GM23338 (cell line): ENCODE data around the gene HRC. TPM values are rescaled to one million over a fixed set of nuclear protein-coding genes. Genes with fewer than 3 reads are reported as not detected.

ENCODE experiments used
- ATAC-seq: fragments of 200-7000 bp; cut with Tn5 transposase; 3 replicates; pipeline ENCODE4 v1.9.1; 2020
- DNase-seq: peaks from one replicate; pipeline ENCODE4 v3.0.0-alpha.2; 2015; ENCODE audit warnings: low spot score
- H2AFZ ChIP-seq: fragments of 200-600 bp; sonication (generic); 2 replicates; pipeline ENCODE4 v1.8.0; 2016; ENCODE audit warnings: antibody characterized with exemption, mild to moderate bottlenecking, moderate library complexity
- H3F3A ChIP-seq: fragments of 200-600 bp; sonication (generic); replicated peaks from 2 replicates; pipeline ENCODE4 v1.8.0; 2017; ENCODE audit warnings: antibody characterized with exemption, mixed run types, low read depth
- H3K27ac ChIP-seq: fragments of 200-600 bp; sonication (generic); 2 replicates; pipeline ENCODE4 v1.6.1; 2016; ENCODE audit warnings: low read depth
- H3K27me3 ChIP-seq: fragments of 200-600 bp; sonication (generic); 2 replicates; pipeline ENCODE4 v1.8.0; 2016; ENCODE audit warnings: mild to moderate bottlenecking, mixed run types, moderate library complexity; ENCODE audit not compliant: insufficient read depth
- H3K36me3 ChIP-seq: fragments of 200-600 bp; sonication (generic); 2 replicates; pipeline ENCODE4 v1.8.0; 2016; ENCODE audit warnings: mild to moderate bottlenecking; ENCODE audit not compliant: insufficient read depth
- H3K4me1 ChIP-seq: fragments of 200-600 bp; sonication (generic); 2 replicates; pipeline ENCODE4 v1.8.0; 2016; ENCODE audit warnings: mild to moderate bottlenecking, moderate library complexity; ENCODE audit not compliant: insufficient read depth
- H3K4me2 ChIP-seq: fragments of 200-600 bp; sonication (generic); 2 replicates; pipeline ENCODE4 v1.7.1; 2017; ENCODE audit warnings: mixed run types
- H3K4me3 ChIP-seq: fragments of 200-600 bp; sonication (generic); 2 replicates; pipeline ENCODE4 v1.6.1; 2016; ENCODE audit warnings: mixed run types
- H3K79me2 ChIP-seq: fragments of 200-600 bp; sonication (generic); replicated peaks from 2 replicates; pipeline ENCODE4 v1.8.0; 2017; ENCODE audit warnings: mild to moderate bottlenecking; ENCODE audit not compliant: insufficient read depth
- H3K9me2 ChIP-seq: fragments of 200-600 bp; sonication (generic); 2 replicates; pipeline ENCODE4 v1.8.0; 2017; ENCODE audit not compliant: insufficient read depth
- H4K20me1 ChIP-seq: fragments of 200-600 bp; sonication (generic); replicated peaks from 2 replicates; pipeline ENCODE4 v1.8.0; 2017; ENCODE audit warnings: mild to moderate bottlenecking; ENCODE audit not compliant: insufficient read depth
- H3K27ac Mint-ChIP-seq: 2 replicates; pipeline ENCODE4 v1.8.0; 2020; ENCODE audit warnings: inconsistent platforms, mild to moderate bottlenecking, moderate library complexity, mixed read lengths
- H3K27me3 Mint-ChIP-seq: 3 replicates; pipeline ENCODE4 v1.8.0; 2022; ENCODE audit warnings: low read depth, mild to moderate bottlenecking, moderate library complexity, mixed read lengths, inconsistent platforms; ENCODE audit not compliant: insufficient read depth, poor library complexity
- H3K36me3 Mint-ChIP-seq: 3 replicates; pipeline ENCODE4 v1.8.0; 2021; ENCODE audit warnings: low read depth, mild to moderate bottlenecking, inconsistent platforms, moderate library complexity, mixed read lengths
- H3K4me1 Mint-ChIP-seq: 3 replicates; pipeline ENCODE4 v1.8.0; 2020; ENCODE audit warnings: mild to moderate bottlenecking, inconsistent platforms, mixed read lengths
- H3K4me3 Mint-ChIP-seq: 3 replicates; pipeline ENCODE4 v1.8.0; 2021; ENCODE audit warnings: moderate library complexity, mild to moderate bottlenecking, inconsistent platforms, mixed read lengths
- H3K9me3 Mint-ChIP-seq: 3 replicates; pipeline ENCODE4 v1.8.0; 2020; ENCODE audit warnings: moderate library complexity, mild to moderate bottlenecking, inconsistent platforms, mixed read lengths
- CREB1 ChIP-seq: fragments of 250-450 bp; sonication (Bioruptor Pico); IDR thresholded peaks from 2 replicates; pipeline ENCODE4 v1.5.0; 2020; ENCODE audit warnings: low read depth, mild to moderate bottlenecking, moderate library complexity
- ETS1 ChIP-seq: IDR thresholded peaks from 2 replicates; pipeline ENCODE4 v1.6.1; 2016; ENCODE audit warnings: antibody characterized with exemption
- EZH2 ChIP-seq: fragments of 200-600 bp; sonication (generic); IDR thresholded peaks from one replicate; pipeline ENCODE4 v1.8.0; 2017; ENCODE audit warnings: antibody characterized with exemption, mild to moderate bottlenecking, low read depth; ENCODE audit not compliant: unreplicated experiment
- EZH2phosphoT487 ChIP-seq: fragments of 200-600 bp; sonication (generic); IDR thresholded peaks from one replicate; pipeline ENCODE4 v1.8.1; 2018; ENCODE audit warnings: antibody characterized with exemption; ENCODE audit not compliant: unreplicated experiment
- JUNB ChIP-seq: IDR thresholded peaks from one replicate; pipeline ENCODE4 v1.6.1; 2016; ENCODE audit warnings: antibody characterized with exemption; ENCODE audit not compliant: unreplicated experiment
- POLR2AphosphoS5 ChIP-seq: IDR thresholded peaks from 2 replicates; pipeline ENCODE4 v1.6.1; 2016; ENCODE audit warnings: antibody characterized with exemption, low read depth
- REST ChIP-seq: IDR thresholded peaks from one replicate; pipeline ENCODE4 v1.6.1; 2018; ENCODE audit warnings: antibody characterized with exemption; ENCODE audit not compliant: unreplicated experiment
- STAT1 ChIP-seq: IDR thresholded peaks from one replicate; pipeline ENCODE4 v1.6.1; 2016; ENCODE audit warnings: antibody characterized with exemption; ENCODE audit not compliant: unreplicated experiment
- ZNF114 ChIP-seq: fragments of 250-450 bp; sonication (Bioruptor Pico); IDR thresholded peaks from 2 replicates; pipeline ENCODE4 v1.5.0; 2020; ENCODE audit warnings: mild to moderate bottlenecking, moderate library complexity
- ZNF331 ChIP-seq: fragments of 250-450 bp; sonication (Bioruptor Pico); IDR thresholded peaks from 2 replicates; pipeline ENCODE4 v1.5.0; 2020; ENCODE audit warnings: low read depth, mild to moderate bottlenecking, moderate library complexity
- polyA plus RNA-seq: library from polyadenylated mRNA; unstranded; fragments of >200 nt; fragmentation: Nextera tagmentation; extraction: Ambion mirVana; gene quantifications from 2 replicates; pipeline ENCODE4 v1.2.1, GENCODE V29; 2016
- total RNA-seq: library from RNA; depleted of rRNA; stranded (reverse); fragments of >200 nt; shearing (Covaris generic); gene quantifications from 2 replicates; pipeline ENCODE4 v1.2.3, GENCODE V29; 2014
- TF ChIP-seq, protein P1 (sequence below), 2 experiments: fragments of 200-600 bp in 1 of 2; sonication (generic) in 1 of 2; conservative IDR thresholded peaks; 2 replicates each; pipeline versions ENCODE4 v1.5.1 to v1.6.1; 2016 to 2017; ENCODE audit warnings: antibody characterized with exemption in 2 of 2, low read depth in 2 of 2, mild to moderate bottlenecking in 2 of 2, moderate library complexity in 1 of 2

The HRC gene
- total and polyA plus RNA-seq, 2 experiments from 2014 or later: 1.4 to 2.0 TPM

- Mint-ChIP-seq H3K27ac (no peak overlapping the region), H3K4me1 (peaks cover 24% of the 10 kb centered on the region), H3K9me3 (no peaks in the 10 kb centered on the region; the same call in 2 of the 3 replicates), H3K4me3 (no peak overlapping the region), H3K36me3 (peaks cover 30% of the 10 kb centered on the region), H3K27me3 (peaks cover 29% of the 10 kb centered on the region)
- Histone ChIP-seq H3F3A (peaks cover 22% of the 10 kb centered on the region), H3K27me3 (peaks cover 5% of the 10 kb centered on the region; the same call in 1 of the 2 replicates), H3K79me2 (no peaks in the 10 kb centered on the region), H3K4me2 (no peak overlapping the region), H3K4me1 (peaks cover 4% of the 10 kb centered on the region; the same call in 1 of the 2 replicates), H4K20me1 (peaks cover 20% of the 10 kb centered on the region; the same call in 1 of the 2 replicates), H3K36me3 (0 out of 2 replicates have a peak, but pooled peaks cover 10% of the 10 kb centered on the region), H2AFZ (no peak overlapping the region), H3K4me3 (no peak overlapping the region), H3K27ac (no peak overlapping the region), H3K9me2 (no peaks in the 10 kb centered on the region)
- ATAC-seq (no peak), DNase-seq (no peak)
- TF ChIP-seq EZH2phosphoT487 (no peak), CREB1 (CRISPR knock-in tag) (no peak), REST (no peak)
- TF ChIP-seq, protein P1, sequence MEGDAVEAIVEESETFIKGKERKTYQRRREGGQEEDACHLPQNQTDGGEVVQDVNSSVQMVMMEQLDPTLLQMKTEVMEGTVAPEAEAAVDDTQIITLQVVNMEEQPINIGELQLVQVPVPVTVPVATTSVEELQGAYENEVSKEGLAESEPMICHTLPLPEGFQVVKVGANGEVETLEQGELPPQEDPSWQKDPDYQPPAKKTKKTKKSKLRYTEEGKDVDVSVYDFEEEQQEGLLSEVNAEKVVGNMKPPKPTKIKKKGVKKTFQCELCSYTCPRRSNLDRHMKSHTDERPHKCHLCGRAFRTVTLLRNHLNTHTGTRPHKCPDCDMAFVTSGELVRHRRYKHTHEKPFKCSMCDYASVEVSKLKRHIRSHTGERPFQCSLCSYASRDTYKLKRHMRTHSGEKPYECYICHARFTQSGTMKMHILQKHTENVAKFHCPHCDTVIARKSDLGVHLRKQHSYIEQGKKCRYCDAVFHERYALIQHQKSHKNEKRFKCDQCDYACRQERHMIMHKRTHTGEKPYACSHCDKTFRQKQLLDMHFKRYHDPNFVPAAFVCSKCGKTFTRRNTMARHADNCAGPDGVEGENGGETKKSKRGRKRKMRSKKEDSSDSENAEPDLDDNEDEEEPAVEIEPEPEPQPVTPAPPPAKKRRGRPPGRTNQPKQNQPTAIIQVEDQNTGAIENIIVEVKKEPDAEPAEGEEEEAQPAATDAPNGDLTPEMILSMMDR (conservative IDR thresholded peaks at IDR 0.05; ENCODE audit: low read depth in 2 of 2): peak in 1 of 2 experiments; percentile 18; a peak in 1 of 4 replicates
Measured at GRCh38 chr19:49111218-49111998, 43.8 kb downstream of the HRC start.

DNA sequence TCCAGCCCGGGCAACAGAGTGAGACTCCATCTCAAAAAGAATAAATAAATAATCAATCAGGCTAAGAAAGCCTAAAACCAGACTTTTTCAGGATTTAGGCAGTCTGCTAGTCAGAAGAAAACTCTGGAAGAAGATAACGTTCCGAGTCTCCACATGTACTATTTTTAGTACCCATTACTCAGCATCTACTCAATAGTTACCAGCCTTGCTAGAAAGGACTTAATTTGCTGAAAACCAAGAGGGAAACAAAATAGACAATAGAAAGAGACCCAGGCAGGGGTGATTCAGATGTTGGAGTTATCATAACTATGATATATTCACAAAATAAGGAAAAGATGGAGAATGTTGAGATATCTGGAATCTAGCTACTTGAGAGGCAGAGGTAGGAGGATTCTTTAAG, 44.6 kb downstream of the HRC start:
- 0 out of 2 replicates have a peak, but pooled peaks cover 10% of the 10 kb centered on the region for H3K36me3 ChIP-seq
- peaks cover 4% of the 10 kb centered on the region; the same call in 1 of the 2 replicates for H3K4me1 ChIP-seq
- no peak overlapping the region for H3K4me3 ChIP-seq
- Mint-ChIP-seq H3K4me3 (no peak overlapping the region), H3K27ac (no peak overlapping the region), H3K9me3 (no peaks in the 10 kb centered on the region; the same call in 2 of the 3 replicates), H3K36me3 (peaks cover 37% of the 10 kb centered on the region), H3K4me1 (peaks cover 24% of the 10 kb centered on the region), H3K27me3 (peaks cover 24% of the 10 kb centered on the region)
- H3F3A ChIP-seq: peaks cover 30% of the 10 kb centered on the region
- no peak overlapping the region for H3K27ac ChIP-seq
- H2AFZ ChIP-seq: no peak overlapping the region
- no peak overlapping the region for H3K4me2 ChIP-seq
- H3K9me2 ChIP-seq: no peaks in the 10 kb centered on the region
- ATAC-seq (no peak), DNase-seq (no peak)
- H4K20me1 ChIP-seq: peaks cover 28% of the 10 kb centered on the region; the same call in 1 of the 2 replicates
- no peaks in the 10 kb centered on the region for H3K79me2 ChIP-seq
- H3K27me3 ChIP-seq: peaks cover 5% of the 10 kb centered on the region; the same call in 1 of the 2 replicates
- no peak for TF ChIP-seq JUNB
- no peak for TF ChIP-seq REST
- TF ChIP-seq POLR2AphosphoS5: no peak
- TF ChIP-seq ETS1: no peak
- TF ChIP-seq EZH2phosphoT487: no peak
- no peak for TF ChIP-seq CREB1 (CRISPR knock-in tag)
- TF ChIP-seq ZNF114 (CRISPR knock-in tag): no peak
- no peak for TF ChIP-seq EZH2
- no peak for TF ChIP-seq ZNF331
- no peak for TF ChIP-seq STAT1
